SK-N-SH treated with all-trans-retinoic acid at 6 μM for 48 hours (cell line): ENCODE data around the gene PSTPIP2.

ENCODE experiments used
- ARNTL ChIP-seq: fragments of 450-650 bp; formaldehyde crosslinking; IDR thresholded peaks from 2 replicates; pipeline ENCODE4 v1.5.0; 2020; ENCODE audit warnings: low read depth, mild to moderate bottlenecking, moderate library complexity, borderline replicate concordance
- ESRRG ChIP-seq: fragments of 250-450 bp; sonication (Bioruptor Pico); IDR thresholded peaks from 2 replicates; pipeline ENCODE4 v1.6.1; 2021; ENCODE audit warnings: mild to moderate bottlenecking
- ISL1 ChIP-seq: fragments of 250-450 bp; sonication (Bioruptor Pico); IDR thresholded peaks from 2 replicates; pipeline ENCODE4 v2.1.2; 2022; ENCODE audit warnings: mild to moderate bottlenecking, moderate library complexity
- PATZ1 ChIP-seq: fragments of 250-450 bp; sonication (Bioruptor Pico); IDR thresholded peaks from 2 replicates; pipeline ENCODE4 v1.8.0; 2020; ENCODE audit warnings: mild to moderate bottlenecking, moderate library complexity, borderline replicate concordance
- PPARA ChIP-seq: fragments of 250-450 bp; sonication (Bioruptor Pico); IDR thresholded peaks from 2 replicates; pipeline ENCODE4 v1.5.0; 2020; ENCODE audit warnings: mild to moderate bottlenecking, borderline replicate concordance
- RARB ChIP-seq: fragments of 250-450 bp; sonication (Bioruptor Pico); IDR thresholded peaks from 2 replicates; pipeline ENCODE4 v1.8.0; 2021; ENCODE audit warnings: mild to moderate bottlenecking, moderate library complexity
- ZFP30 ChIP-seq: fragments of 450-650 bp; formaldehyde crosslinking; IDR thresholded peaks from 2 replicates; pipeline ENCODE4 v1.5.0; 2022; ENCODE audit warnings: mild to moderate bottlenecking, moderate library complexity

DNA sequence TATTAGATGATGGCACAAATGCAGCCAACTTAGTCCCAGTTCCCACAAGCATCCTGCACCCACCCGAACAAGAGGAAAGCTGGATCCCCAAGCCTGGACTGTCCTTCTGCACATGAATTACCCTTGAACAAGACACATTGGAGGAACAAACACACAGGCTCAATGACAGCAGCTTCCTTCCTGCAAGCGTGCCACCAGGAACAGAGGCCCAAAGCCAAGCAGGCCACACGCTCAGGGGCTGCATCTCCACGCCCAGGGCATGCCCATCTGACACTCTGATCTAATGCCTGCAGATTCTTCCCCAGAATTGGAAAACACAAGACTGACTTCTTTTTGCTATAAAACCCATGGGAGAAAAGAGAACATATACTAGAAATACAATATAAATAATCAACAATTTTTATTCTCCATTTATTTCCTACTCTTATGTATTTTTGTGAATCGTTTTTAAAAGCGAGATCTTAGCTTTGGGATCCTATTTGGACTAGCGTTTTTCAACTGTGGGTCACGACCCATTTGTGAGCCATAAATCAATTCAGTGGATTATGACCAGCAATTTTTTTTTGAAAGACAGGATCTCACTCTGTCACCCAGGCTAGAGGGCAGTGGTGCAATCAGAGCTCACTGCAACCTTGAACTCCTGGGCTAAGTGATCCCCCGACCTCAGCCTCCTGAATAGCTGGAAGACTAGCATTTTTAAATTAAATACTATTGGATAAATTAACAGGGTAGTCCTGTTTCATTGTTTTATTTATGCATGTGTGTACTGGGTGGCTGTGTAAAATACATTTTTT is 34.4 kb downstream of the PSTPIP2 start:
- TF ChIP-seq PATZ1 (CRISPR knock-in tag) (no peak), RARB (CRISPR knock-in tag) (no peak), PPARA (CRISPR knock-in tag) (no peak), ZFP30 (no peak), ISL1 (CRISPR knock-in tag) (no peak), ARNTL (no peak), ESRRG (CRISPR knock-in tag) (no peak)
